H1 (cell line): ENCODE measurements around the gene ABHD13. TPM values are rescaled to one million over a fixed set of nuclear protein-coding genes. Genes with fewer than 3 reads are reported as not detected.

Source experiments
- CTCF ChIA-PET: fragments of 300-600 bp; sonication (Branson Sonifier 250); formaldehyde crosslinking; loops from one replicate; lab custom pipeline; 2021; ENCODE audit not compliant: partially characterized antibody; lab: Charles Lee
- POLR2A ChIA-PET: fragments of 300-600 bp; sonication (Branson Sonifier 250); formaldehyde crosslinking; loops from one replicate; lab custom pipeline; 2021; ENCODE audit warnings: inconsistent platforms; ENCODE audit not compliant: partially characterized antibody; lab: Charles Lee
- DNase-seq, 2 experiments: peaks; one replicate each; pipeline versions ENCODE4 v3.0.0 to v3.0.0-alpha.2; 2010 to 2022; ENCODE audit warnings: low spot score in 2 of 2, low read depth in 1 of 2, mixed read lengths in 1 of 2
- FAIRE-seq: peaks from 2 replicates; lab custom pipeline; 2011; peaks lifted over from hg19 to GRCh38; lab: Jason Lieb, UNC
- H2AFZ ChIP-seq: 2 replicates; pipeline ENCODE4 v1.8.1; 2012; ENCODE audit warnings: low read length, inconsistent platforms
- H2AK5ac ChIP-seq: 2 replicates; pipeline ENCODE4 v1.6.1; 2013; ENCODE audit warnings: low read depth, low read length
- H2BK120ac ChIP-seq: replicated peaks from 2 replicates; pipeline ENCODE3; 2013; ENCODE audit warnings: low read depth, low read length, inconsistent platforms
- H2BK12ac ChIP-seq: 2 replicates; pipeline ENCODE4 v1.6.1; 2013; ENCODE audit warnings: low read depth, low read length
- H2BK15ac ChIP-seq: 2 replicates; pipeline ENCODE4 v1.6.1; 2013; ENCODE audit warnings: low read length
- H2BK20ac ChIP-seq: 2 replicates; pipeline ENCODE4 v1.6.1; 2013; ENCODE audit warnings: low read length
- H2BK5ac ChIP-seq: 2 replicates; pipeline ENCODE4 v1.6.1; 2013; ENCODE audit warnings: low read depth, low read length
- H3K14ac ChIP-seq: 2 replicates; pipeline ENCODE4 v1.6.1; 2013; ENCODE audit warnings: inconsistent platforms; ENCODE audit not compliant: insufficient read length
- H3K18ac ChIP-seq: 2 replicates; pipeline ENCODE4 v1.6.1; 2013; ENCODE audit warnings: low read length; ENCODE audit errors: extremely low read depth
- H3K23ac ChIP-seq: 2 replicates; pipeline ENCODE4 v1.6.1; 2013; ENCODE audit warnings: inconsistent platforms; ENCODE audit not compliant: insufficient read length
- H3K23me2 ChIP-seq: 2 replicates; pipeline ENCODE4 v1.6.1; 2013; ENCODE audit warnings: low read depth, low read length
- H3K27ac ChIP-seq: 2 replicates; pipeline ENCODE4 v1.6.1; 2011; ENCODE audit warnings: low read depth, low read length, inconsistent platforms
- H3K27me3 ChIP-seq, 4 experiments: replicated peaks in 1 of 4; 1 replicate in 1 of 4; 2 replicates in 3 of 4; pipeline versions ENCODE4 v1.6.1 to v1.8.1; 2011 to 2013; ENCODE audit warnings: low read length in 3 of 4, mild to moderate bottlenecking in 3 of 4, inconsistent platforms in 2 of 4, mixed read lengths in 2 of 4, moderate library complexity in 1 of 4; ENCODE audit not compliant: control insufficient read depth in 3 of 4, insufficient read depth in 3 of 4; ENCODE audit errors: extremely low read depth in 1 of 4
- H3K36me3 ChIP-seq, 4 experiments: 2 replicates each; pipeline versions ENCODE4 v1.6.1 to v1.8.1; 2011 to 2013; ENCODE audit warnings: mild to moderate bottlenecking in 4 of 4, low read length in 3 of 4, moderate library complexity in 2 of 4, control low read depth in 1 of 4, inconsistent platforms in 1 of 4; ENCODE audit not compliant: insufficient read depth in 4 of 4, control insufficient read depth in 2 of 4
- H3K4ac ChIP-seq: replicated peaks from 2 replicates; pipeline ENCODE3; 2013; ENCODE audit warnings: low read length, low read depth, mixed read lengths, inconsistent platforms; ENCODE audit not compliant: insufficient read length
- H3K4me1 ChIP-seq, 4 experiments: replicated peaks in 1 of 4; 1 replicate in 1 of 4; 2 replicates in 3 of 4; pipeline versions ENCODE4 v1.6.1 to v1.8.1; 2011 to 2013; ENCODE audit warnings: low read length in 3 of 4, inconsistent platforms in 2 of 4, mixed read lengths in 1 of 4; ENCODE audit not compliant: insufficient read depth in 4 of 4, control insufficient read depth in 3 of 4
- H3K4me2 ChIP-seq, 2 experiments: 2 replicates each; pipeline versions ENCODE4 v1.6.1 to v1.8.1; 2011 to 2013; ENCODE audit warnings: low read depth in 2 of 2, low read length in 2 of 2, control low read depth in 1 of 2, inconsistent platforms in 1 of 2, mild to moderate bottlenecking in 1 of 2; ENCODE audit not compliant: insufficient read depth in 1 of 2
- H3K4me3 ChIP-seq, 4 experiments: fragments of 200-600, 300-600 bp in 1 of 4; sonication (generic), shearing (Covaris generic), sonication (Bioruptor Twin) in 1 of 4; 2 replicates each; pipeline versions ENCODE4 v1.5.1 to v1.8.1; 2011 to 2016; ENCODE audit warnings: low read length in 4 of 4, low read depth in 3 of 4, control low read depth in 2 of 4, inconsistent platforms in 2 of 4, mild to moderate bottlenecking in 2 of 4, mixed read lengths in 1 of 4, moderate library complexity in 1 of 4; ENCODE audit not compliant: insufficient read depth in 2 of 4; ENCODE audit errors: extremely low read depth in 1 of 4
- H3K56ac ChIP-seq: replicated peaks from 2 replicates; pipeline ENCODE3; 2013; ENCODE audit warnings: low read depth, mild to moderate bottlenecking, mixed read lengths, low read length, inconsistent platforms; ENCODE audit not compliant: insufficient read length
- H3K79me1 ChIP-seq: 2 replicates; pipeline ENCODE4 v1.6.1; 2013; ENCODE audit warnings: low read depth, low read length, control low read depth
- H3K79me2 ChIP-seq, 2 experiments: 2 replicates each; pipeline versions ENCODE4 v1.6.1 to v1.8.1; 2012 to 2013; ENCODE audit warnings: low read length in 2 of 2, mild to moderate bottlenecking in 2 of 2, inconsistent platforms in 1 of 2; ENCODE audit not compliant: insufficient read depth in 2 of 2, control insufficient read depth in 1 of 2
- H3K9ac ChIP-seq, 4 experiments: replicated peaks in 1 of 4; 1 replicate in 1 of 4; 2 replicates in 3 of 4; pipeline versions ENCODE4 v1.6.1 to v1.8.1; 2011 to 2013; ENCODE audit warnings: low read depth in 3 of 4, low read length in 3 of 4, control low read depth in 2 of 4, mild to moderate bottlenecking in 2 of 4, moderate library complexity in 2 of 4, inconsistent platforms in 1 of 4; ENCODE audit errors: extremely low read depth in 1 of 4
- H3K9me3 ChIP-seq, 2 experiments: 2 replicates each; pipeline versions ENCODE4 v1.6.1 to v1.8.1; 2012 to 2013; ENCODE audit warnings: mild to moderate bottlenecking in 2 of 2, moderate library complexity in 2 of 2, control low read depth in 1 of 2, inconsistent platforms in 1 of 2, low read depth in 1 of 2, low read length in 1 of 2, mixed read lengths in 1 of 2; ENCODE audit not compliant: insufficient read depth in 2 of 2
- H4K20me1 ChIP-seq, 2 experiments: replicated peaks in 1 of 2; 2 replicates each; pipeline versions ENCODE3 to v1.8.1; 2011 to 2013; ENCODE audit warnings: inconsistent platforms in 2 of 2, low read length in 2 of 2, mild to moderate bottlenecking in 1 of 2; ENCODE audit not compliant: insufficient read depth in 2 of 2, control insufficient read depth in 1 of 2
- H4K5ac ChIP-seq: 2 replicates; pipeline ENCODE4 v1.6.1; 2013; ENCODE audit warnings: low read length, low read depth, mixed read lengths, inconsistent platforms; ENCODE audit not compliant: insufficient read length
- H4K8ac ChIP-seq: 2 replicates; pipeline ENCODE4 v1.8.0; 2013; ENCODE audit warnings: mild to moderate bottlenecking, moderate library complexity, low read length, inconsistent platforms; ENCODE audit not compliant: insufficient read depth; ENCODE audit errors: extremely low read depth
- H4K91ac ChIP-seq: replicated peaks from 2 replicates; pipeline ENCODE3; 2013; ENCODE audit warnings: low read length, mixed read lengths, inconsistent platforms; ENCODE audit not compliant: insufficient read length
- E2F6 ChIP-seq: IDR thresholded peaks from 2 replicates; pipeline ENCODE4 v1.6.1; 2012; ENCODE audit warnings: inconsistent platforms
- WGBS, 2 experiments: shearing (Covaris generic) in 1 of 2; methylation state at CpG; one replicate each; pipeline versions ENCODE4 v1.1.6 to v1.1.7; 2013 to 2015; ENCODE audit warnings: low lambda C conversion rate in 2 of 2, mixed read lengths in 2 of 2, inconsistent platforms in 1 of 2, low coverage in 1 of 2, missing lambda C conversion rate in 1 of 2; ENCODE audit not compliant: insufficient replicate concordance in 2 of 2, insufficient coverage in 1 of 2, insufficient read length in 1 of 2; ENCODE audit errors: extremely low coverage in 1 of 2, missing lambda C conversion rate in 1 of 2; 5-methylcytosine and 5-hydroxymethylcytosine counted together
- polyA plus RNA-seq, 7 experiments: library from polyadenylated mRNA; depleted of rRNA in 3 of 7; stranded (reverse) in 5 of 7; unstranded in 2 of 7; fragments of >200 nt in 5 of 7; fragments of 200-250 nt in 2 of 7; gene quantifications; 1 replicate in 5 of 7; 2 replicates in 1 of 7; 4 replicates in 1 of 7; pipeline versions ENCODE4 v1.2.1 to v1.2.3, GENCODE V29; 2011 to 2013; ENCODE audit warnings: missing spikeins in 2 of 7, mixed read lengths in 2 of 7
- total RNA-seq: library from RNA; stranded (reverse); fragmentation: NEBNext Ultra II Directional; extraction: Animal tissue kit (Norgen Biotek cat#: 25700); gene quantifications from 2 replicates; pipeline ENCODE4 v1.2.1, GENCODE V29; 2021

Gene ABHD13
- total and polyA plus RNA-seq, 2 of the 8 experiments (the other 6 are each of a cell fraction or from before 2014, with no cell fraction given) = 3.5 to 6.6 TPM

GRCh38 chr13:108190897-108191296, 27.3 kb upstream of the ABHD13 start:
- H2BK5ac ChIP-seq = no peak overlapping the region
- H3K79me1 ChIP-seq = no peaks in the 10 kb centered on the region
- no peak overlapping the region for H4K91ac ChIP-seq
- no peak overlapping the region for H3K4ac ChIP-seq
- H4K8ac ChIP-seq = no peak overlapping the region
- no peak overlapping the region for H3K4me2 ChIP-seq
- no peak overlapping the region for H3K9ac ChIP-seq
- H2BK20ac ChIP-seq = no peak overlapping the region
- no peaks in the 10 kb centered on the region for H4K20me1 ChIP-seq
- H3K56ac ChIP-seq = no peak overlapping the region
- H3K36me3 ChIP-seq = no peaks in the 10 kb centered on the region
- no peak overlapping the region for H2AFZ ChIP-seq
- H3K4me3 ChIP-seq = no peak overlapping the region
- H2BK120ac ChIP-seq = no peak overlapping the region
- POLR2A ChIA-PET = no interaction called here
- no peak overlapping the region for H2AK5ac ChIP-seq
- H3K23ac ChIP-seq = no peak overlapping the region
- H4K5ac ChIP-seq = no peak overlapping the region
- FAIRE-seq (no peak), DNase-seq (no peak)
- no peak overlapping the region for H3K27ac ChIP-seq
- CTCF ChIA-PET = interaction anchor here (0.8 kb wide), 1 partner anchor 11 kb away, joined by 3 read pairs; no protein-coding TSS in a partner anchor
- H3K14ac ChIP-seq = no peak overlapping the region
- WGBS, 2 experiments = 87% methylated on average over 3 of the region's 3 CpGs; no CpG with 5 or more reads in 1 of the 2 experiments
- no peaks in the 10 kb centered on the region for H3K27me3 ChIP-seq
- no peak overlapping the region for H2BK15ac ChIP-seq
- no peaks in the 10 kb centered on the region for H3K23me2 ChIP-seq
- H3K79me2 ChIP-seq = no peaks in the 10 kb centered on the region
- H3K18ac ChIP-seq = no peak overlapping the region
- no peak overlapping the region for H2BK12ac ChIP-seq
- no peaks in the 10 kb centered on the region for H3K4me1 ChIP-seq
- no peaks in the 10 kb centered on the region; a peak in 1 of 4 replicates for H3K9me3 ChIP-seq
- no peak for TF ChIP-seq E2F6
